Measurements from ENCODE around the gene FAM120AOS. TPM values are rescaled to one million over a fixed set of nuclear protein-coding genes. Genes with fewer than 3 reads are reported as not detected.

Gene FAM120AOS
- total RNA-seq, 1 donor from 2014 or later, result 31.4 TPM

GRCh38 chr9:93456504-93456903 is 3.1 kb upstream of the FAM120AOS start:
- TF ChIP-seq CTCF (conservative IDR thresholded peaks at IDR 0.05; ENCODE audit: low read depth, low read length), result no peak
- no peak for DNase-seq (ENCODE audit: low read depth)
- H3K4me3 ChIP-seq (ENCODE audit: low read depth, low read length), result no peak overlapping the region

GRCh38 chr9:93456022-93456421 is 2.6 kb upstream of the FAM120AOS start:
- TF ChIP-seq CTCF (conservative IDR thresholded peaks at IDR 0.05; ENCODE audit: low read depth, low read length), result no peak
- no peak for DNase-seq (ENCODE audit: low read depth)
- no peak overlapping the region for H3K4me3 ChIP-seq (ENCODE audit: low read depth, low read length)

GRCh38 chr9:93452710-93453046 is 703 bp downstream of the FAM120AOS start:
- no peak for TF ChIP-seq CTCF (conservative IDR thresholded peaks at IDR 0.05; ENCODE audit: low read depth, low read length)
- DNase-seq (ENCODE audit: low read depth), result no peak
- H3K4me3 ChIP-seq (ENCODE audit: low read depth, low read length), result peak overlapping the region; percentile 70

GRCh38 chr9:93451849-93452709 is 1.3 kb downstream of the FAM120AOS start:
- no peak for DNase-seq (ENCODE audit: low read depth)
- TF ChIP-seq CTCF (conservative IDR thresholded peaks at IDR 0.05; ENCODE audit: low read depth, low read length), result no peak
- H3K4me3 ChIP-seq (ENCODE audit: low read depth, low read length), result peak overlapping the region; percentile 70

- peak within 1 kb of the TSS; percentile 94 for H3K4me3 ChIP-seq (ENCODE audit: low read depth, low read length)
- DNase-seq (ENCODE audit: low read depth), result no peak
- no peak for TF ChIP-seq CTCF (conservative IDR thresholded peaks at IDR 0.05; ENCODE audit: low read depth, low read length)
Measured at GRCh38 chr9:93450945-93451815, 2.2 kb downstream of the FAM120AOS start, which contains the start of gene FAM120A. TSS of gene FAM120A (plus strand) at chr9:93451685. CDS start at chr9:93451916, 231 bp downstream.

- TF ChIP-seq CTCF (conservative IDR thresholded peaks at IDR 0.05; ENCODE audit: low read depth, low read length), result no peak
- no peak overlapping the region for H3K4me3 ChIP-seq (ENCODE audit: low read depth, low read length)
- DNase-seq (ENCODE audit: low read depth), result no peak
Measured at GRCh38 chr9:93447655-93448054, 5.7 kb downstream of the FAM120AOS start.

Measured in epithelial cell of proximal tubule (primary cell).